AG09309 (cell line): ENCODE data around the gene PIKFYVE.

Source experiments
- DNase-seq: peaks from one replicate; pipeline ENCODE4 v3.0.0-alpha.2; 2010; ENCODE audit warnings: low read depth
- H3K4me3 ChIP-seq: 2 replicates; pipeline ENCODE4 v1.5.1; 2011; ENCODE audit warnings: mild to moderate bottlenecking, low read depth, low read length, moderate library complexity; ENCODE audit not compliant: control insufficient read depth
- CTCF ChIP-seq: IDR thresholded peaks from 2 replicates; pipeline ENCODE4 v1.5.1; 2011; ENCODE audit warnings: mild to moderate bottlenecking, low read depth, low read length, inconsistent platforms; ENCODE audit not compliant: insufficient read depth, control insufficient read depth; ENCODE audit errors: missing control alignments

Gene PIKFYVE

GRCh38 chr2:208268156-208268952, 2.3 kb downstream of the PIKFYVE start:
- no peak overlapping the region for H3K4me3 ChIP-seq
- no peak for TF ChIP-seq CTCF
- DNase-seq = no peak

- no peak overlapping the region for H3K4me3 ChIP-seq
- TF ChIP-seq CTCF = peak; percentile 9
These were observed 3.0 kb downstream of the PIKFYVE start for GRCh38 chr2:208269091-208269490.

GRCh38 chr2:208274748-208275147, 8.7 kb downstream of the PIKFYVE start:
- no peak for TF ChIP-seq CTCF
- H3K4me3 ChIP-seq = no peak overlapping the region
- no peak for DNase-seq

More at GRCh38 chr2:208269091-208269490, 3.0 kb downstream of the PIKFYVE start:
- no peak for DNase-seq

GRCh38 chr2:208278549-208278948, 12.5 kb downstream of the PIKFYVE start:
- H3K4me3 ChIP-seq = no peak overlapping the region
- TF ChIP-seq CTCF = no peak
- no peak for DNase-seq

GRCh38 chr2:208279236-208279635, 13.2 kb downstream of the PIKFYVE start:
- DNase-seq = no peak
- H3K4me3 ChIP-seq = no peak overlapping the region
- no peak for TF ChIP-seq CTCF

- no peak for TF ChIP-seq CTCF
- no peak for DNase-seq
- no peak overlapping the region for H3K4me3 ChIP-seq
These were observed 14.2 kb downstream of the PIKFYVE start for GRCh38 chr2:208280234-208280633.

- no peak overlapping the region for H3K4me3 ChIP-seq
- DNase-seq = no peak
- no peak for TF ChIP-seq CTCF
These were observed 14.9 kb downstream of the PIKFYVE start for GRCh38 chr2:208280933-208281332.
